ENCODE measurements around the gene SAP30BP. TPM values are rescaled to one million over a fixed set of nuclear protein-coding genes. Genes with fewer than 3 reads are reported as not detected.

Gene SAP30BP
- total and polyA plus RNA-seq, 2 of the 8 experiments (the other 6 are each of a cell fraction or from before 2014, with no cell fraction given), result 63.3 to 79.9 TPM

DNA sequence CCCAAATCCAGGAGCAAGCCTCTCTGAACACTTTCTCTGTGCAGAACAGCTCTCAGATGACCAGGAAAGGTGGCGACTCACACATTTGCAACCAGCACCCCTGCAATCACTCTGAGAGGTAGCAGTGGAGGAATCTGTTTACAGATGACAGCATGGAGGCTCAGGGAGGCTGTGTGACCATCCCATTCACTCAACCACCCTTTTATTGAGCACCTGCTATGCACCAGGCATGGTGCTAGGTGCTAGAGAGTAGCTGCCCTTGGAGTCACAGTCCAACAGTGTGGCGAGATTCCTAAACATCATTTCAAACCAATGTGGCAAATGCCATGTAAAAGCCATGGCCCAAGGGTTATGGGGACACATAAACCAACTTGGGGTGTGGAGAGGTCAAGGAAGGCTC is 52.6 kb downstream of the SAP30BP start:
- H2BK120ac ChIP-seq (replicated peaks; ENCODE audit: low read depth, low read length), result no peak overlapping the region
- H2BK5ac ChIP-seq (ENCODE audit: low read depth, low read length), result no peak overlapping the region
- no peak overlapping the region; the same call in 1 of the 2 replicates for H2BK20ac ChIP-seq (ENCODE audit: low read length)
- no peak for FAIRE-seq
- H3K14ac ChIP-seq (ENCODE audit: insufficient read length), result no peak overlapping the region
- peaks cover 4 to 30% (median 17%) of the 10 kb centered on the region in 4 experiments; a peak in 6 of 7 replicates for H3K27me3 ChIP-seq (replicated peaks in 1 of 4; ENCODE audit: control insufficient read depth in 3 of 4, extremely low read depth in 1 of 4, insufficient read depth in 3 of 4, low read length in 3 of 4)
- H2BK12ac ChIP-seq (ENCODE audit: low read depth, low read length), result 0 out of 2 replicates have a peak overlapping the region, but pooled peaks have one; percentile 46
- H3K4me3 ChIP-seq (ENCODE audit: extremely low read depth in 1 of 4, insufficient read depth in 2 of 4, low read depth in 3 of 4, low read length in 4 of 4), result no peak overlapping the region
- no peak for DNase-seq (ENCODE audit: low read depth in 1 of 2, low spot score in 2 of 2)
- H3K4ac ChIP-seq (replicated peaks; ENCODE audit: insufficient read length, low read depth, low read length), result no peak overlapping the region
- no peak overlapping the region for H4K5ac ChIP-seq (ENCODE audit: insufficient read length, low read depth, low read length)
- no peaks in the 10 kb centered on the region for H3K9me3 ChIP-seq (ENCODE audit: insufficient read depth in 2 of 2, low read depth in 1 of 2, low read length in 1 of 2)
- H3K27ac ChIP-seq (ENCODE audit: low read depth, low read length), result no peak overlapping the region
- H3K9ac ChIP-seq (replicated peaks in 1 of 4; ENCODE audit: extremely low read depth in 1 of 4, low read depth in 3 of 4, low read length in 3 of 4), result no peak overlapping the region
- H3K4me2 ChIP-seq (ENCODE audit: insufficient read depth in 1 of 2, low read depth in 2 of 2, low read length in 2 of 2), result no peak overlapping the region; a peak in 1 of 4 replicates
- no peaks in the 10 kb centered on the region for H3K79me2 ChIP-seq (ENCODE audit: control insufficient read depth in 1 of 2, insufficient read depth in 2 of 2, low read length in 2 of 2)
- no peak overlapping the region for H2AFZ ChIP-seq (ENCODE audit: low read length)
- WGBS, 2 experiments (ENCODE audit: extremely low coverage in 1 of 2, insufficient coverage in 1 of 2, insufficient read length in 1 of 2, insufficient replicate concordance in 2 of 2, low coverage in 1 of 2, low lambda C conversion rate in 2 of 2, missing lambda C conversion rate in 1 of 2), result 74% methylated on average over 2 of the region's 2 CpGs; no CpG with 5 or more reads in 1 of the 2 experiments
- H4K91ac ChIP-seq (replicated peaks; ENCODE audit: insufficient read length, low read length), result no peak overlapping the region
- no peaks in the 10 kb centered on the region for H3K79me1 ChIP-seq (ENCODE audit: low read depth, low read length)
- H2AK5ac ChIP-seq (ENCODE audit: low read depth, low read length), result no peak overlapping the region
- H3K23me2 ChIP-seq (ENCODE audit: low read depth, low read length), result peaks cover 11% of the 10 kb centered on the region; the same call in 1 of the 2 replicates
- ChIA-PET POLR2A (ENCODE audit: partially characterized antibody) (interaction anchor here (0.8 to 7.1 kb wide), 7 partner anchors 10 to 137 kb away, joined by 3 to 45 read pairs (median 5); a partner anchor contains a TSS), CTCF (ENCODE audit: partially characterized antibody) (interaction anchor here (0.6 to 4.4 kb wide), 15 partner anchors 9 to 201 kb away, joined by 3 to 20 read pairs (median 4); partner anchors contain the start of gene SMIM5)
- H4K20me1 ChIP-seq (replicated peaks in 1 of 2; ENCODE audit: control insufficient read depth in 1 of 2, insufficient read depth in 2 of 2, low read length in 2 of 2), result no peaks in the 10 kb centered on the region
- H3K18ac ChIP-seq (ENCODE audit: extremely low read depth, low read length), result no peak overlapping the region
- peak overlapping the region; percentile 21 for H2BK15ac ChIP-seq (ENCODE audit: low read length)
- peaks cover 0 to 8% (median 4%) of the 10 kb centered on the region in 4 experiments; a peak in 3 of 7 replicates for H3K4me1 ChIP-seq (replicated peaks in 1 of 4; ENCODE audit: control insufficient read depth in 3 of 4, insufficient read depth in 4 of 4, low read length in 3 of 4)
- no peak overlapping the region for H3K56ac ChIP-seq (replicated peaks; ENCODE audit: insufficient read length, low read depth, low read length)
- H4K8ac ChIP-seq (ENCODE audit: extremely low read depth, insufficient read depth, low read length), result no peak overlapping the region
- H3K23ac ChIP-seq (ENCODE audit: insufficient read length), result no peak overlapping the region
- no peaks in the 10 kb centered on the region for H3K36me3 ChIP-seq (ENCODE audit: control insufficient read depth in 2 of 4, insufficient read depth in 4 of 4, low read length in 3 of 4)
- no peak for TF ChIP-seq TAF7 (optimal IDR thresholded peaks at IDR 0.05; ENCODE audit: borderline replicate concordance, low read depth, low read length)
- no peak for TF ChIP-seq TEAD4 (IDR thresholded peaks at IDR 0.05; ENCODE audit: low read depth, low read length)
- no peak for TF ChIP-seq KDM1A (IDR thresholded peaks at IDR 0.05; ENCODE audit: borderline replicate concordance, low read length)
- TF ChIP-seq TCF12 (IDR thresholded peaks at IDR 0.05; ENCODE audit: low read depth, low read length), result no peak
- no peak for TF ChIP-seq SP4 (IDR thresholded peaks at IDR 0.05; ENCODE audit: low read length)
- TF ChIP-seq BCL11A (IDR thresholded peaks at IDR 0.05; ENCODE audit: low read depth in 2 of 2, low read length in 2 of 2), result no peak
- TF ChIP-seq EGR1 (IDR thresholded peaks at IDR 0.05; ENCODE audit: borderline replicate concordance, low read depth, low read length), result no peak
- no peak for TF ChIP-seq POLR2A (IDR thresholded peaks at IDR 0.05; ENCODE audit: control extremely low read depth in 1 of 2, low read depth in 2 of 2, low read length in 2 of 2)
- no peak for TF ChIP-seq KDM5A (IDR thresholded peaks at IDR 0.05; ENCODE audit: low read length)
- no peak for TF ChIP-seq EZH2 (IDR thresholded peaks at IDR 0.05; ENCODE audit: low read depth, low read length, severe bottlenecking)
- TF ChIP-seq SUZ12 (IDR thresholded peaks at IDR 0.05; ENCODE audit: low read length), result no peak

Data from H1 (cell line).